Suprapubic skin (tissue), 4 donors: ENCODE measurements around the gene SLC39A12. TPM values are rescaled to one million over a fixed set of nuclear protein-coding genes. Genes with fewer than 3 reads are reported as not detected.

ENCODE experiments used
- DNase-seq, 2 donors: peaks; one replicate each; pipeline ENCODE4 v3.0.0-alpha.2; 2019; ENCODE audit warnings: low spot score in 2 of 2
- H3K27ac ChIP-seq: fragments of 200-600 bp; sonication (generic); one replicate; pipeline ENCODE4 v1.5.1; 2019
- H3K27me3 ChIP-seq: fragments of 200-600 bp; sonication (generic); one replicate; pipeline ENCODE4 v1.5.1; 2019
- H3K36me3 ChIP-seq: fragments of 200-600 bp; sonication (generic); one replicate; pipeline ENCODE4 v1.5.1; 2019
- H3K4me1 ChIP-seq: fragments of 200-600 bp; sonication (generic); one replicate; pipeline ENCODE4 v1.5.1; 2019
- H3K4me3 ChIP-seq: fragments of 200-600 bp; sonication (generic); one replicate; pipeline ENCODE4 v1.5.1; 2019; ENCODE audit warnings: mild to moderate bottlenecking
- H3K9me3 ChIP-seq: fragments of 200-600 bp; sonication (generic); one replicate; pipeline ENCODE4 v1.5.1; 2019
- EP300 ChIP-seq: sonication (generic); formaldehyde crosslinking; IDR thresholded peaks from one replicate; pipeline ENCODE4 v1.6.1; 2017; ENCODE audit warnings: antibody characterized with exemption
- POLR2A ChIP-seq, 2 donors: fragments of 450-650 bp; IDR thresholded peaks; one replicate each; pipeline ENCODE4 v1.6.1; 2017; ENCODE audit warnings: antibody characterized with exemption in 2 of 2, mild to moderate bottlenecking in 2 of 2, moderate library complexity in 2 of 2
- POLR2AphosphoS5 ChIP-seq, 3 donors: sonication (generic); formaldehyde crosslinking; IDR thresholded peaks; one replicate each; pipeline ENCODE4 v1.6.1; 2017; ENCODE audit warnings: antibody characterized with exemption in 3 of 3
- WGBS: methylation state at CpG from one replicate; pipeline ENCODE4 v1.1.5; 2018; 5-methylcytosine and 5-hydroxymethylcytosine counted together
- total RNA-seq, 4 donors: library from RNA; depleted of rRNA; stranded (reverse); fragments of >200 nt; gene quantifications; one replicate each; pipeline ENCODE4 v1.1.0, GENCODE V29; 2016
- TF ChIP-seq, protein P1 (sequence below), 2 donors: fragments of 200-600 bp in 1 of 2; fragments of 450-650 bp in 1 of 2; sonication (generic) in 1 of 2; IDR thresholded peaks; one replicate each; pipeline ENCODE4 v1.5.1; 2016 to 2019; ENCODE audit warnings: antibody characterized with exemption in 2 of 2, mild to moderate bottlenecking in 1 of 2, moderate library complexity in 1 of 2

The SLC39A12 gene
- total RNA-seq, 4 donors from 2014 or later = not detected

DNA sequence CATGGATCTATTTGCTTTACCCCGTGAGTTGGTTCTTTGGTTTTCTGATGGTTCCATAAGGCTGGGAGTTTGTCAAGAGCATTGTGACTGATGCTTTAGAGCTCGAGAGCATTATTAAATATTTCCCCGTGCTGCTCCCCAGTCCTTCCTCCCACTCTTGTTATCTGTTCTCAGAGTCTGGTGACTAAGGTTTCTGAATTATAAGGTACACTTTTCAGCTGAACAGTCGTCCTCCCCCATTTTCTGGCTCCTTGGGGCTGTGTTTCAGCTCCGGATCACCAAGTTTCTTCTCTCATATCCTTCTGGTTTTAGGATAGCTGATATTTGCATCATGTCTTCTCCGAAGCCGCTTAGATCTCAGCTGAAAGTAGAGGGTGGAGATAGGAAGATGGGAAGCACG, 130.7 kb downstream of the SLC39A12 start:
- DNase-seq = no peak
- no peaks in the 10 kb centered on the region for H3K4me1 ChIP-seq
- TF ChIP-seq POLR2AphosphoS5 (IDR thresholded peaks at IDR 0.05) = no peak
- no peaks in the 10 kb centered on the region for H3K27me3 ChIP-seq
- no peak overlapping the region for H3K27ac ChIP-seq
- H3K36me3 ChIP-seq = no peaks in the 10 kb centered on the region
- H3K9me3 ChIP-seq = no peaks in the 10 kb centered on the region
- 84% methylated on average over 8 of the region's 8 CpGs for WGBS
- no peak overlapping the region for H3K4me3 ChIP-seq

DNA sequence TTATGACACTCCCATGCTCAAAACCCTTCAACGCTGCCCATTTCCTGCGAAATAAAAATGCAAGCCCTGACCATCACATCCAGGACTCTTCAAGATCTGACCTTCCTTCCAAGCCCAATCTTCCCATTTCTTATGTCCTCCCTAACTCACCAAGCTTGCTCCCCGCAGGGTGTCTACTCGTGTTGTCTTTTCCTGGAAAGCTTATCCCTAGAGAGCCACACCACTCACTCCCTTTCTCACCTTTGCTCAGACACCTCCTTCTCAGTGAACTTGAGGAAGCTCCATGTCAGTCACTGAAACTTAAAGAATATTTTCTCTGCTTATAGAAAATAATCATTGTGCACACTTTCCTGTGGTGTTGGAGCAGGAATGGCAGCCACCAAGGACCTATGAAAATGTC, 134.1 kb downstream of the SLC39A12 start:
- no peaks in the 10 kb centered on the region for H3K36me3 ChIP-seq
- 88% methylated on average over 4 of the region's 4 CpGs for WGBS
- no peaks in the 10 kb centered on the region for H3K9me3 ChIP-seq
- no peak for DNase-seq
- no peak overlapping the region for H3K27ac ChIP-seq
- H3K4me3 ChIP-seq = no peak overlapping the region
- H3K27me3 ChIP-seq = no peaks in the 10 kb centered on the region
- H3K4me1 ChIP-seq = no peaks in the 10 kb centered on the region
- no peak for TF ChIP-seq POLR2A (IDR thresholded peaks at IDR 0.05)

DNA sequence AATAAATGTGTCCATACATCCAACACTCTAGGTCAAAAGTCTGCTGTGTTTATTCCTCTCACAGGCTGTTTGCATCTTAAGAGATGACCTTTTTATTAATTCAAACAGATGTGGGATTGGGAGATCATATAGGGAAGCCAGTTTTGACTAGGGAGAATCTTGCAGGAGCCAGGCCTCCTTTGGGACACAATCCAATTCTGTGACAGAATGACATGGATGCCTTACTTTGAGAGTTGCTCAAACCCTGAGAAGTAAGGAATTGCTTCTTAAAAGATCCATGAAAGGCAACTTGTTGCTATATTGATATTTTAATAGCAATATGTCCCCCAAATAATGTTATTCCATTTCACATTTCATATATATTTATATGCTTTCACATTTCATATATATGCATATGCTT, 135.0 kb downstream of the SLC39A12 start:
- DNase-seq = no peak
- Histone ChIP-seq H3K27me3 (no peaks in the 10 kb centered on the region), H3K4me3 (no peak overlapping the region), H3K9me3 (no peaks in the 10 kb centered on the region), H3K4me1 (no peaks in the 10 kb centered on the region), H3K36me3 (no peaks in the 10 kb centered on the region), H3K27ac (no peak overlapping the region)
- TF ChIP-seq EP300 = no peak
- TF ChIP-seq, protein P1, sequence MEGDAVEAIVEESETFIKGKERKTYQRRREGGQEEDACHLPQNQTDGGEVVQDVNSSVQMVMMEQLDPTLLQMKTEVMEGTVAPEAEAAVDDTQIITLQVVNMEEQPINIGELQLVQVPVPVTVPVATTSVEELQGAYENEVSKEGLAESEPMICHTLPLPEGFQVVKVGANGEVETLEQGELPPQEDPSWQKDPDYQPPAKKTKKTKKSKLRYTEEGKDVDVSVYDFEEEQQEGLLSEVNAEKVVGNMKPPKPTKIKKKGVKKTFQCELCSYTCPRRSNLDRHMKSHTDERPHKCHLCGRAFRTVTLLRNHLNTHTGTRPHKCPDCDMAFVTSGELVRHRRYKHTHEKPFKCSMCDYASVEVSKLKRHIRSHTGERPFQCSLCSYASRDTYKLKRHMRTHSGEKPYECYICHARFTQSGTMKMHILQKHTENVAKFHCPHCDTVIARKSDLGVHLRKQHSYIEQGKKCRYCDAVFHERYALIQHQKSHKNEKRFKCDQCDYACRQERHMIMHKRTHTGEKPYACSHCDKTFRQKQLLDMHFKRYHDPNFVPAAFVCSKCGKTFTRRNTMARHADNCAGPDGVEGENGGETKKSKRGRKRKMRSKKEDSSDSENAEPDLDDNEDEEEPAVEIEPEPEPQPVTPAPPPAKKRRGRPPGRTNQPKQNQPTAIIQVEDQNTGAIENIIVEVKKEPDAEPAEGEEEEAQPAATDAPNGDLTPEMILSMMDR (IDR thresholded peaks at IDR 0.05) = no peak

DNA sequence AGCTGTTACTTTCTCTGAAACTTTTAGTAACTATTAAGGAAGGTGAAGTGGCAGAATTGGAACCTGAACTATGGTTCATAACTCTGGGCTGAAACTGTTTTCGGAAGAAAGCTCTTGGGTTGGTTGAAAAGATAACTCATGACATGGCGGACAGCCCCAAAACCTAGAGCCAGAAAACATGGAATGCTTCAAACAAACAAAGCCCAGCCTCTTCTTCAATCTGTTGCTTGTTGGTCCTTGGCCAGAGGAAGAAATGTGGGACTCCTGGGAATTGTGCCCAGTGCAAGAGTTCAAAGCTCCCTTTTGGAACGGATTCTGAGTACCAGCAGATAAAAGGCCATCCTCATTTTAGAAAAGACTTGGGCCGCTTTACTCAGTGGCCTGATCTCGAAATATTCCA, 135.6 kb downstream of the SLC39A12 start:
- Histone ChIP-seq H3K36me3 (no peaks in the 10 kb centered on the region), H3K27ac (no peak overlapping the region), H3K4me3 (no peak overlapping the region), H3K9me3 (no peaks in the 10 kb centered on the region), H3K4me1 (no peaks in the 10 kb centered on the region), H3K27me3 (no peaks in the 10 kb centered on the region)
- TF ChIP-seq POLR2A (IDR thresholded peaks at IDR 0.05) (no peak), EP300 (no peak), POLR2AphosphoS5 (IDR thresholded peaks at IDR 0.05) (no peak)
- TF ChIP-seq, protein P1 (IDR thresholded peaks at IDR 0.05) = no peak
- DNase-seq = no peak
- WGBS = 58% methylated on average over 5 of the region's 5 CpGs

Other genes starting within 250 kb of the SLC39A12 start
- gene TMEM236, start 199.7 kb upstream of the SLC39A12 start, total RNA-seq = under 1 TPM in 3 of 4 donors, not detected in 1; 0.11 to 0.39 (median 0.13) TPM
- gene MRC1, start 142.6 kb upstream of the SLC39A12 start, total RNA-seq = 1 to 10 TPM; 3.3 to 9.8 (median 5.9) TPM
- gene CACNB2, start 188.5 kb downstream of the SLC39A12 start, total RNA-seq = 10 to 100 TPM; 11.6 to 13.8 (median 12.1) TPM